K562 (cell line): ENCODE measurements around the gene PTPRG. TPM values are rescaled to one million over a fixed set of nuclear protein-coding genes. Genes with fewer than 3 reads are reported as not detected.

Source experiments
- CHD1 ChIP-seq: fragments of 200-600 bp; sonication (generic); IDR thresholded peaks from one replicate; pipeline ENCODE4 v1.6.1; 2012; ENCODE audit warnings: mild to moderate bottlenecking, moderate library complexity, low read length, inconsistent platforms
- E2F6 ChIP-seq, 2 experiments: IDR thresholded peaks; 2 replicates each; pipeline ENCODE4 v1.6.1; 2011; ENCODE audit warnings: borderline replicate concordance in 1 of 2, control low read depth in 1 of 2, low read depth in 1 of 2, low read length in 1 of 2, mild to moderate bottlenecking in 1 of 2, mixed read lengths in 1 of 2, moderate library complexity in 1 of 2; ENCODE audit not compliant: insufficient read depth in 1 of 2, insufficient read length in 1 of 2, poor library complexity in 1 of 2, severe bottlenecking in 1 of 2; ENCODE audit errors: extremely low read depth in 1 of 2
- KHSRP ChIP-seq: fragments of 450-650 bp; IDR thresholded peaks from 2 replicates; pipeline ENCODE4 v1.6.1; 2017
- KLF16 ChIP-seq: IDR thresholded peaks from 2 replicates; pipeline ENCODE4 v1.6.1; 2016; ENCODE audit warnings: antibody characterized with exemption
- NFXL1 ChIP-seq: fragments of 450-650 bp; formaldehyde crosslinking; IDR thresholded peaks from 2 replicates; pipeline ENCODE4 v1.4.0; 2021; ENCODE audit warnings: mild to moderate bottlenecking
- PRDM10 ChIP-seq: fragments of 450-650 bp; IDR thresholded peaks from 2 replicates; pipeline ENCODE4 v1.6.1; 2018; ENCODE audit not compliant: partially characterized antibody
- SIRT6 ChIP-seq: IDR thresholded peaks from one replicate; pipeline ENCODE4 v1.6.1; 2012; ENCODE audit warnings: low read depth, mild to moderate bottlenecking, control low read depth, inconsistent platforms, low read length, moderate library complexity
- polyA plus RNA-seq, 8 experiments: library from polyadenylated mRNA; depleted of rRNA in 4 of 8; stranded (reverse) in 5 of 8; unstranded in 3 of 8; fragments of >200 nt; fragmentation: Nextera tagmentation in 2 of 8; fragmentation: Illumina TruSeq in 1 of 8; extraction: Ambion mirVana in 2 of 8; extraction: Trizol in 1 of 8; gene quantifications; 2 replicates each; pipeline versions ENCODE4 v1.2.1 to v1.2.3, GENCODE V29; 2011 to 2014; ENCODE audit warnings: inconsistent platforms in 1 of 8, missing spikeins in 1 of 8
- total RNA-seq, 7 experiments: library from RNA; depleted of rRNA in 6 of 7; stranded (reverse); fragments of >200 nt in 6 of 7; fragmentation: Illumina TruSeq in 2 of 7; extraction: Trizol in 2 of 7; gene quantifications; 2 replicates each; pipeline versions ENCODE4 v1.2.1 to v1.2.3, GENCODE V29; 2011 to 2021; ENCODE audit warnings: low replicate concordance in 1 of 7

The PTPRG gene
- total and polyA plus RNA-seq, 9 of the 15 experiments (the other 6 are each of a cell fraction or from before 2014, with no cell fraction given) = 0.16 TPM; not detected in 8

- no peak for TF ChIP-seq PRDM10
- no peak for TF ChIP-seq KLF16
- no peak for TF ChIP-seq E2F6 (IDR thresholded peaks at IDR 0.05; ENCODE audit: borderline replicate concordance in 1 of 2, extremely low read depth in 1 of 2, insufficient read depth in 1 of 2, insufficient read length in 1 of 2, low read depth in 1 of 2, low read length in 1 of 2, poor library complexity in 1 of 2, severe bottlenecking in 1 of 2)
- TF ChIP-seq SIRT6 = no peak
- TF ChIP-seq CHD1 = no peak
- no peak for TF ChIP-seq NFXL1
- no peak for TF ChIP-seq KHSRP
- TF ChIP-seq, all 486 proteins: peak for 0
These were observed 581.1 kb downstream of the PTPRG start (continued) for GRCh38 chr3:62142331-62143085.
